Measurements from ENCODE around the gene CENPF.
A peak's percentile ranks its signal among the peaks of the same experiment; 100 is the strongest.

CENPF gene

GRCh38 chr1:214621236-214621635 lies 18.2 kb downstream of the CENPF start:
- DNase-seq: no peak

GRCh38 chr1:214623430-214623829 lies 20.4 kb downstream of the CENPF start:
- no peak for DNase-seq

- DNase-seq: no peak
Measured at GRCh38 chr1:214632091-214632490, 29.1 kb downstream of the CENPF start.

GRCh38 chr1:214633686-214634085 lies 30.7 kb downstream of the CENPF start:
- no peak for DNase-seq

GRCh38 chr1:214634267-214634666 lies 31.3 kb downstream of the CENPF start:
- no peak for DNase-seq

- no peak for DNase-seq
Measured at GRCh38 chr1:214635086-214635485, 32.1 kb downstream of the CENPF start.

- DNase-seq: no peak
Measured at GRCh38 chr1:214635506-214635905, 32.5 kb downstream of the CENPF start.

- DNase-seq: peak; percentile 95
Measured at GRCh38 chr1:214636436-214636835, 33.4 kb downstream of the CENPF start.

- DNase-seq: no peak
Measured at GRCh38 chr1:214637125-214637524, 34.1 kb downstream of the CENPF start.

- no peak for DNase-seq
Measured at GRCh38 chr1:214637722-214638458, 34.9 kb downstream of the CENPF start.

GRCh38 chr1:214638459-214638807 lies 35.4 kb downstream of the CENPF start:
- DNase-seq: no peak

- no peak for DNase-seq
Measured at GRCh38 chr1:214638997-214639396, 36.0 kb downstream of the CENPF start.

GRCh38 chr1:214640431-214641213 lies 37.6 kb downstream of the CENPF start:
- no peak for DNase-seq

- DNase-seq: no peak
Measured at GRCh38 chr1:214641214-214641895, 38.4 kb downstream of the CENPF start.

- no peak for DNase-seq
Measured at GRCh38 chr1:214643030-214643429, 40.0 kb downstream of the CENPF start.

GRCh38 chr1:214645712-214646111 lies 42.7 kb downstream of the CENPF start:
- no peak for DNase-seq

- DNase-seq: no peak
Measured at GRCh38 chr1:214648801-214649200, 45.8 kb downstream of the CENPF start.

GRCh38 chr1:214649607-214650006 lies 46.6 kb downstream of the CENPF start:
- no peak for DNase-seq

GRCh38 chr1:214650664-214651063 lies 47.7 kb downstream of the CENPF start:
- no peak for DNase-seq

- DNase-seq: no peak
Measured at GRCh38 chr1:214657299-214657698, 54.3 kb downstream of the CENPF start.

GRCh38 chr1:214658175-214658574 lies 55.2 kb downstream of the CENPF start:
- no peak for DNase-seq

GRCh38 chr1:214658785-214659184 lies 55.8 kb downstream of the CENPF start:
- DNase-seq: no peak

- no peak for DNase-seq
Measured at GRCh38 chr1:214660190-214660589, 57.2 kb downstream of the CENPF start.

- DNase-seq: no peak
Measured at GRCh38 chr1:214660900-214661299, 57.9 kb downstream of the CENPF start.
